Measurements from ENCODE around the gene ACTL6B.

- no peak for TF ChIP-seq EZH2 (IDR thresholded peaks at IDR 0.05)
- no peak for TF ChIP-seq POLR2AphosphoS5 (IDR thresholded peaks at IDR 0.05; ENCODE audit: borderline replicate concordance, low read depth, low read length)
Observed at GRCh38 chr7:100682228-100682741, 26.0 kb upstream of the ACTL6B start.
